Osteoblast (primary cell): Measurements from ENCODE around the gene CIB1. TPM values are rescaled to one million over a fixed set of nuclear protein-coding genes. Genes with fewer than 3 reads are reported as not detected.
A peak's percentile ranks its signal among the peaks of the same experiment; 100 is the strongest.

Source experiments
- DNase-seq: peaks from one replicate; pipeline ENCODE4 v3.0.0; 2011; ENCODE audit warnings: low spot score, mixed read lengths; ENCODE audit not compliant: insufficient read length; ENCODE audit errors: missing footprints
- H2AFZ ChIP-seq: 2 replicates; pipeline ENCODE4 v1.6.0; 2011; ENCODE audit warnings: mild to moderate bottlenecking, low read length
- H3K27ac ChIP-seq: 2 replicates; pipeline ENCODE4 v1.5.1; 2011; ENCODE audit warnings: mild to moderate bottlenecking, low read depth, low read length, moderate library complexity
- H3K27me3 ChIP-seq: 2 replicates; pipeline ENCODE4 v1.6.0; 2012; ENCODE audit warnings: mild to moderate bottlenecking, control low read depth, inconsistent platforms, low read length, moderate library complexity; ENCODE audit not compliant: insufficient read depth
- H3K36me3 ChIP-seq: 2 replicates; pipeline ENCODE4 v1.5.1; 2011; ENCODE audit warnings: mild to moderate bottlenecking, low read length, control low read depth, moderate library complexity; ENCODE audit not compliant: insufficient read depth
- H3K4me1 ChIP-seq: 2 replicates; pipeline ENCODE4 v1.5.1; 2011; ENCODE audit warnings: mild to moderate bottlenecking, low read length, control low read depth, moderate library complexity; ENCODE audit not compliant: insufficient read depth
- H3K4me2 ChIP-seq: 2 replicates; pipeline ENCODE4 v1.6.0; 2011; ENCODE audit warnings: mild to moderate bottlenecking, low read length; ENCODE audit not compliant: insufficient read depth
- H3K4me3 ChIP-seq: fragments of 200-600 bp; sonication (generic); 3 replicates; pipeline ENCODE4 v1.5.1; 2012; ENCODE audit warnings: mild to moderate bottlenecking, low read length, inconsistent platforms; ENCODE audit not compliant: insufficient read depth
- H3K79me2 ChIP-seq: 2 replicates; pipeline ENCODE4 v1.6.0; 2012; ENCODE audit warnings: mild to moderate bottlenecking, low read length, control low read depth, inconsistent platforms; ENCODE audit not compliant: insufficient read depth
- H3K9me3 ChIP-seq: 2 replicates; pipeline ENCODE4 v1.5.1; 2011; ENCODE audit warnings: low read depth, low read length, control low read depth
- H4K20me1 ChIP-seq: 2 replicates; pipeline ENCODE4 v1.6.0; 2012; ENCODE audit warnings: mild to moderate bottlenecking, low read length, control low read depth; ENCODE audit not compliant: insufficient read depth
- CTCF ChIP-seq: IDR thresholded peaks from 2 replicates; pipeline ENCODE4 v1.5.1; 2011; ENCODE audit warnings: mild to moderate bottlenecking, low read depth, low read length, moderate library complexity; ENCODE audit errors: extremely low read depth
- total RNA-seq: library from RNA; depleted of rRNA; stranded (reverse); fragments of >200 nt; gene quantifications from 2 replicates; pipeline ENCODE4 v1.2.3, GENCODE V29; 2012

CIB1 gene
- total RNA-seq, 1 donor: 21.4 TPM

- H3K36me3 ChIP-seq: no peaks in the 10 kb centered on the region
- no peak overlapping the region for H3K4me2 ChIP-seq
- H2AFZ ChIP-seq: no peak overlapping the region
- H3K27ac ChIP-seq: no peak overlapping the region
- no peaks in the 10 kb centered on the region for H3K9me3 ChIP-seq
- H3K4me3 ChIP-seq: no peak overlapping the region
- H4K20me1 ChIP-seq: no peaks in the 10 kb centered on the region
- DNase-seq: peak; percentile 26
- TF ChIP-seq CTCF: no peak
- no peaks in the 10 kb centered on the region for H3K79me2 ChIP-seq
- H3K4me1 ChIP-seq: peaks cover 5% of the 10 kb centered on the region
- no peaks in the 10 kb centered on the region for H3K27me3 ChIP-seq
Observed at GRCh38 chr15:90217671-90218394, 15.9 kb downstream of the CIB1 start.

- H4K20me1 ChIP-seq: no peaks in the 10 kb centered on the region
- H3K79me2 ChIP-seq: no peaks in the 10 kb centered on the region
- DNase-seq: peak; percentile 89
- H3K27me3 ChIP-seq: no peaks in the 10 kb centered on the region
- peak; percentile 40 for TF ChIP-seq CTCF
- H3K4me2 ChIP-seq: no peak overlapping the region
- no peaks in the 10 kb centered on the region for H3K9me3 ChIP-seq
- no peaks in the 10 kb centered on the region for H3K36me3 ChIP-seq
- H3K4me3 ChIP-seq: no peak overlapping the region
- no peak overlapping the region for H3K27ac ChIP-seq
- H2AFZ ChIP-seq: no peak overlapping the region
- H3K4me1 ChIP-seq: peaks cover 9% of the 10 kb centered on the region
Observed at GRCh38 chr15:90214553-90215196, 19.1 kb downstream of the CIB1 start.

- no peak overlapping the region for H3K27ac ChIP-seq
- no peaks in the 10 kb centered on the region for H3K79me2 ChIP-seq
- H3K9me3 ChIP-seq: no peaks in the 10 kb centered on the region
- TF ChIP-seq CTCF: no peak
- no peak overlapping the region for H3K4me3 ChIP-seq
- H4K20me1 ChIP-seq: no peaks in the 10 kb centered on the region
- H2AFZ ChIP-seq: no peak overlapping the region
- H3K27me3 ChIP-seq: no peaks in the 10 kb centered on the region
- no peak for DNase-seq
- H3K4me2 ChIP-seq: no peak overlapping the region
- H3K4me1 ChIP-seq: peaks cover 9% of the 10 kb centered on the region
- H3K36me3 ChIP-seq: no peaks in the 10 kb centered on the region
Observed at GRCh38 chr15:90213818-90214204, 19.9 kb downstream of the CIB1 start.

GRCh38 chr15:90213122-90213817 is 20.5 kb downstream of the CIB1 start:
- no peak overlapping the region for H2AFZ ChIP-seq
- H3K9me3 ChIP-seq: no peaks in the 10 kb centered on the region
- H3K4me1 ChIP-seq: peaks cover 9% of the 10 kb centered on the region
- DNase-seq: peak; percentile 26
- H3K79me2 ChIP-seq: no peaks in the 10 kb centered on the region
- no peaks in the 10 kb centered on the region for H3K36me3 ChIP-seq
- no peak overlapping the region for H3K4me2 ChIP-seq
- H3K27me3 ChIP-seq: no peaks in the 10 kb centered on the region
- no peak for TF ChIP-seq CTCF
- H4K20me1 ChIP-seq: no peaks in the 10 kb centered on the region
- no peak overlapping the region for H3K27ac ChIP-seq
- no peak overlapping the region for H3K4me3 ChIP-seq
